GM15510 (cell line): ENCODE data around the gene DES.

Source experiments
- POLR2A ChIP-seq: IDR thresholded peaks from 3 replicates; pipeline ENCODE4 v1.6.1; 2011; ENCODE audit warnings: borderline replicate concordance; ENCODE audit not compliant: insufficient read length; ENCODE audit errors: extremely low read depth

The DES gene

DNA sequence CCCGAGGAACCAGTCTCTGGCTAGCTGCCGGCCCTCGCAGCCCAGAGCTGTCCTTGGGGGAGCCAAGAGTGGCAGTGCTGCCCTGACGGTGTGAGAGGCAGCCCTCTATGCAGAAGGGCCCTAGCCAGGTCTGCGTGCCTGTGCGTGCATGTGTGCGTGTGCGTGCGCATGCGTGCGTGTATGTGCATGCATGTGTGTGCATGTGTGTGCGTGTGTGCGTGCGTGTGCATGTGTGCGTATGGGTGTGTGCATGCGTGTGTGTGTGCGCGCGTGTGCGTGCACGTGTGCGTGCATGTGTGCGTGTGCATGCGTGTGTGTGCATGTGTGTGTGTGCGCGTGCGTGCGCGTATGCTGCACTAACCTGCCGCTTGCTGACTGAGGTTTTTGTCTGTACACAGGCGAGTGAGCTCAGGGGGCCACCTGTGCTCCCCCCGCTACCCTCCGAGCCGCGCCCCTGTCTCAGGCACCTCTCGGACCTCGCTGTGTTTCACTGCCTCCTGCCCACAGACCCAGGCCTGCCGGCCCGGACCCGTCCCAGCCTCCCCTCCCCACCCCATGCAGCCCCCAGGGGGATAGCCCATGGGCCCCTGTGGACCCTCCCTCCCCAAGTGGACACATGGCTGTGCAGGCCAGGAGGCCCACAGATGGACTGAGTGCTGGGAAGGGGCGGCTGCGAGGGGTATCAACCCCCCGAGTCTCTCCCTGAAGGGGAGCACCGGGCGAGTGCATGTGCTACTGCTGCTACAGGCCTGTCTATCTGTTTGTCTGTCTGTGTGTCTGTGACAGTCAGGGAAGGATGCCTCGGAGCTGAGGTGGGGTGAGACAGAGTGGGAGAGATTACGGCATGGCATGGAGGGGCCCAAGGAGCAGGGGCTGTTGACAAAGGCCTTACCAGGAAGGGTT, 47.7 kb downstream of the DES start:
- no peak for TF ChIP-seq POLR2A

GRCh38 chr2:219466816-219467735, 48.9 kb downstream of the DES start:
- TF ChIP-seq POLR2A: no peak

GRCh38 chr2:219467736-219468075, 49.5 kb downstream of the DES start:
- TF ChIP-seq POLR2A: no peak

- TF ChIP-seq POLR2A: no peak
Measured at GRCh38 chr2:219468410-219469185, 50.4 kb downstream of the DES start.

GRCh38 chr2:219469186-219469724, 51.1 kb downstream of the DES start:
- no peak for TF ChIP-seq POLR2A

DNA sequence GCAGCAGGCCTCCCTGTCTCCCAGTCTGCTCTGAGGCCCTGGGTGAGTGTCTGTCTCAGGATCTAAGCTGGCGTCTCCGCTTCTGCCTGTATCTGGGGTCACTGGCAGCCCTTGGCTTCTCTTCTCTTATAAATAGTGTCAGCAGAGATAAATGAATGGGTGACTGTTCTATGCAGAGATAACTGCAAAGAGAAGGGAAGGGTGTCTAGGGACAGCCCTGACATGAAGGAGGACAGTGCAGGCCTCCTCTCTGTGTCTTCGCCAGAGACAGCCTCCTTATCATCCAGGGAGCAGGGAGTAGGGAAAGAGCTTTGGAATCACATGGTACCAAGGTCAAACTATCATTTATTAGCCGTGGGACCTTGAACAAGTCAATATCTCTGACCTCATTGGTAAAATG, 52.3 kb downstream of the DES start:
- no peak for TF ChIP-seq POLR2A

DNA sequence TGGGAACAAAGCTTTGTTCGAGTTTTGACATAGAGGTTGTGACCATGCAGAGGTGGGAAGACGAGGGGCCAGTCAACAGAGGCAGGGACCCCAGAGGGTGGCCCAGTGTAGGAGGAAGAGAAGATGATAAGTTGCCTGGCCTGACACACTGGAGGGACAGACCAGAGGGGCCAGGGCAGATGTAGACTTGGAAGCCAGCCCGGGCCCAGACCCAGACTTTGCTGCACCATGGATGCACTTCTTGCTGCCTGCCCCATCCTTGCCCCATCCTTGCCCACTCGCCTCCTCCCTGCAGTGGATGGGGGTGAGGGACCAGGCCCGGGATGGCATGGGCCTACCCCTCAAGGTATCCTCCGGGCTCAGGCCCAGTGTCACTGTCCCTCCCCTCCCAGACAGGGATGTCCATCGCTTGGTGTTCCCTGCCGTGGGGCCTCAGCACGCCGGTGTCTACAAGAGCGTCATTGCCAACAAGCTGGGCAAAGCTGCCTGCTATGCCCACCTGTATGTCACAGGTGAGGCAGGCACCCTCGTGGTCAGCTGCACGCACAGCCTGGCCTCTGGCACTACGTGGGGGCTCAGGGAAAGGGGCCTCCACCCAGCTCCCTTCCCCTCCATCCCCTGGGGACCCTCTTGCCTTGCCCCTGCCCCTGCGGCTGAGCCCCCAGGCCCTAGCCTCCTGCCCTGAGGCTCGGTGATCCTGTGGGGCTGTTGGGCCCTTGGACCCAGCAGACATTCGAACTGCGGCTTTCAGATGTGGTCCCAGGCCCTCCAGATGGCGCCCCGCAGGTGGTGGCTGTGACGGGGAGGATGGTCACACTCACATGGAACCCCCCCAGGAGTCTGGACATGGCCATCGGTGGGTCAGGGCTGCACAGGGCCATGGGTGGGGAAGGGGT, 53.5 kb downstream of the DES start:
- no peak for TF ChIP-seq POLR2A

- no peak for TF ChIP-seq POLR2A
Measured at GRCh38 chr2:219472629-219473187, 54.5 kb downstream of the DES start.

DNA sequence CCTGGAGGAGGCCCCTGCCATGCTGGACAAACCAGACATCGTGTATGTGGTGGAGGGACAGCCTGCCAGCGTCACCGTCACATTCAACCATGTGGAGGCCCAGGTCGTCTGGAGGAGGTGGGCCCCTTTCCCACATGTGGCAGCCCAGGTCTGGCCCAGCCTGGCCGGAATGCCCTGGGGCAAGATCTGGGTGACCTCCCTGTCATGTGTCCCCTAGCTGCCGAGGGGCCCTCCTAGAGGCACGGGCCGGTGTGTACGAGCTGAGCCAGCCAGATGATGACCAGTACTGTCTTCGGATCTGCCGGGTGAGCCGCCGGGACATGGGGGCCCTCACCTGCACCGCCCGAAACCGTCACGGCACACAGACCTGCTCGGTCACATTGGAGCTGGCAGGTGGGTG, 55.3 kb downstream of the DES start:
- TF ChIP-seq POLR2A: no peak

DNA sequence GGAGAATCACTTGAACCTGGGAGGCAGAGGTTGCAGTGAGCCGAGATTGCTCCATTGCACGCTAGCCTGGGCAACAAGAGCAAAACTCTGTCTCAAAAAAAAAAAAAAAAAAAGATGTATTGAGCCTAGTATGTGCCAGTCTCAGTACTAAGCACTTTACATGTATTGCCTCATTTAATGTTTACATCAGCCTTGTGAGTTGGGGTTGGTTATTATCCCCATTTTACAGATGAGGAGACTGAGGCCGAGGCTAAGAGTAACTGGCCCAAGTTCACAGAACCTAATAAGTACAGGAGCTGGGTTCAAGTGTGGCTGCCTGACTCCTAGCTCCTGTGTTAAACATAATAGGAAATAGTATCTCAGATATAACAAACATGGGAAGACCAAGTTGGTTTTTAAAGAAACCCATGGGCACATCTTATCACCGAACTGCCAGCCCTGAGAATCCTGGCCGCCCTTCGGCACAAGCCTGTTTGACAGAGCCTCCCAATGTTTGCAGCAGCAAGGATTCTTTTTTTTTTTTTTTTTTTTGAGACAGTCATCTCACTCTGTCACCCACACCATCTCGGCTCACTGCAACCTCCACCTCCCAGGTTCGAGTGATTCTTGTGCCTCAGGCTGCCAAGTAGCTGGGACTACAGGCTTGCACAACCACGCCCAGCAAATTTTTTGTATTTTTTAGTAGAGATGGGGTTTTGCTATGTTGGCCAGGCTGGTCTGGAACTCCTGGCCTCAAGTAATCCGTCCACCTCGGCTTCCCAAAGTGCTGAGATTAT, 56.3 kb downstream of the DES start:
- no peak for TF ChIP-seq POLR2A

DNA sequence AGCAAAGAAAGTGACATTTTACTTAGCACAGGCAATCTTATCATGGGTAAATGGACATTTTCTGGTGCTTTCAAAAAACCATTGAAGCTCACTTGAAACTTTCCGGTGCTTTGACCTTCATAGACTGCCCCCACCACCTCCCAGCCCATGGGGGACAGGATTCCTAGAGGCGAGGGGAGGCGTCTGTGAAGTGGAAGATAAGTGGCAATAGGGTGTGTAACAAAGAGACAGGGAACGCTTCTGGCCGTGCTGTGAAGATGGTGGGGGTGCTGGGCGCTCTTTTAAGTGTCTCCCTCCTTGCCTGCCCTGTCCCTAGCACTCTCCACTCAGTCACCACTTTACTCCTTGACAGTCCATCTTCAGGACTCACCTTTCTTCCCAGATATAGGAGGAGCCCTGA, 57.1 kb downstream of the DES start:
- no peak for TF ChIP-seq POLR2A

DNA sequence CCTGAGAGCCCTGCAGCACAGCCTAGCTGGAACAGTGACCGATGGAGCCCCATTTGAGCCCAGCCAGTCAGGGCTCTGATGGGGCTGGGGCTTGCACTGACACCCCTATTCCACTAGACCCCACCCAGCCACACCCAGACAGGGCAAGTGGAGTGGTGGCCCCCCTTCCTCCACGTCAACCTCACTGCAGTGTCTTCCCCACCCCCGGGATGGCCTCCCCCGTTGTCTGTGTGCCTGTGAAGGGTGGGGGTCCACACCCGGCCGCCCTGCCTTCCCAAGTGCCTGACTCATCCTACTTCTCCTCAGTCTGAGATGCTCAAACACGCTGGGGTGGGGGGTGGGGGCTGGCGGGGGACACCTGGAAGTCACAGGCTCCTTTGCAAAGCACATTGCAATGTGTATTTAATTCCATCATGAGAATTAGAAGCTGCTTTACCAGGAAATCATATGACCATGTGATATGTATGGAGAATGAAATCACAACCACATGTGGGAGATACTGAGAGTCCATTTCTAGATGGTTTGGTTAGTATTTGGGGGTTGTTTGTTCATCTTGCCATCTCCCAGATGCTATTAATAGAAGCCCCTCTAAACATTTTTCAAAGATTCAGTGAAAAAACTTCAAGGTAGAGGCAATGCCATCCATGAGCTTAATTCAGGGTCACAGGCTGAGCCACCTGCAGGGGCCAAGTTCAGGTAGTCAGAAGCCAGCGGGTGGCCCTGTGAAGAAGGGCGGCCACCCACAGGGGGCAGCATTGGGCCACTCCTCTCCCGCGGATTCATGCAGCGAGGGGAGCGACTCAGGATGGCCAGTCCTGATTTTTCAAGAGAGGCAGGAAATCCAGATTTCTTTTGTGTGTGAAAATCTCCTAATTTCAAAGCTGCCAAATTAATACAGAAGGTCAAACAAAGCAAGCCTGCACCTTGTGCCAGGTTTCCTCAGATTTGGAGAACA, 57.8 kb downstream of the DES start:
- TF ChIP-seq POLR2A: no peak
